H1 (cell line): ENCODE measurements around the gene LTBP1. TPM values are rescaled to one million over a fixed set of nuclear protein-coding genes. Genes with fewer than 3 reads are reported as not detected.

Experiments
- CTCF ChIA-PET: fragments of 300-600 bp; sonication (Branson Sonifier 250); formaldehyde crosslinking; loops from one replicate; lab custom pipeline; 2021; ENCODE audit not compliant: partially characterized antibody; lab: Charles Lee
- POLR2A ChIA-PET: fragments of 300-600 bp; sonication (Branson Sonifier 250); formaldehyde crosslinking; loops from one replicate; lab custom pipeline; 2021; ENCODE audit warnings: inconsistent platforms; ENCODE audit not compliant: partially characterized antibody; lab: Charles Lee
- DNase-seq, 2 experiments: peaks; one replicate each; pipeline versions ENCODE4 v3.0.0 to v3.0.0-alpha.2; 2010 to 2022; ENCODE audit warnings: low spot score in 2 of 2, low read depth in 1 of 2, mixed read lengths in 1 of 2
- FAIRE-seq: peaks from 2 replicates; lab custom pipeline; 2011; peaks lifted over from hg19 to GRCh38; lab: Jason Lieb, UNC
- H2AFZ ChIP-seq: 2 replicates; pipeline ENCODE4 v1.8.1; 2012; ENCODE audit warnings: low read length, inconsistent platforms
- H2AK5ac ChIP-seq: 2 replicates; pipeline ENCODE4 v1.6.1; 2013; ENCODE audit warnings: low read depth, low read length
- H2BK120ac ChIP-seq: replicated peaks from 2 replicates; pipeline ENCODE3; 2013; ENCODE audit warnings: low read depth, low read length, inconsistent platforms
- H2BK12ac ChIP-seq: 2 replicates; pipeline ENCODE4 v1.6.1; 2013; ENCODE audit warnings: low read depth, low read length
- H2BK15ac ChIP-seq: 2 replicates; pipeline ENCODE4 v1.6.1; 2013; ENCODE audit warnings: low read length
- H2BK20ac ChIP-seq: 2 replicates; pipeline ENCODE4 v1.6.1; 2013; ENCODE audit warnings: low read length
- H2BK5ac ChIP-seq: 2 replicates; pipeline ENCODE4 v1.6.1; 2013; ENCODE audit warnings: low read depth, low read length
- H3K14ac ChIP-seq: 2 replicates; pipeline ENCODE4 v1.6.1; 2013; ENCODE audit warnings: inconsistent platforms; ENCODE audit not compliant: insufficient read length
- H3K18ac ChIP-seq: 2 replicates; pipeline ENCODE4 v1.6.1; 2013; ENCODE audit warnings: low read length; ENCODE audit errors: extremely low read depth
- H3K23ac ChIP-seq: 2 replicates; pipeline ENCODE4 v1.6.1; 2013; ENCODE audit warnings: inconsistent platforms; ENCODE audit not compliant: insufficient read length
- H3K23me2 ChIP-seq: 2 replicates; pipeline ENCODE4 v1.6.1; 2013; ENCODE audit warnings: low read depth, low read length
- H3K27ac ChIP-seq: 2 replicates; pipeline ENCODE4 v1.6.1; 2011; ENCODE audit warnings: low read depth, low read length, inconsistent platforms
- H3K27me3 ChIP-seq, 4 experiments: replicated peaks in 1 of 4; 1 replicate in 1 of 4; 2 replicates in 3 of 4; pipeline versions ENCODE4 v1.6.1 to v1.8.1; 2011 to 2013; ENCODE audit warnings: low read length in 3 of 4, mild to moderate bottlenecking in 3 of 4, inconsistent platforms in 2 of 4, mixed read lengths in 2 of 4, moderate library complexity in 1 of 4; ENCODE audit not compliant: control insufficient read depth in 3 of 4, insufficient read depth in 3 of 4; ENCODE audit errors: extremely low read depth in 1 of 4
- H3K36me3 ChIP-seq, 4 experiments: 2 replicates each; pipeline versions ENCODE4 v1.6.1 to v1.8.1; 2011 to 2013; ENCODE audit warnings: mild to moderate bottlenecking in 4 of 4, low read length in 3 of 4, moderate library complexity in 2 of 4, control low read depth in 1 of 4, inconsistent platforms in 1 of 4; ENCODE audit not compliant: insufficient read depth in 4 of 4, control insufficient read depth in 2 of 4
- H3K4ac ChIP-seq: replicated peaks from 2 replicates; pipeline ENCODE3; 2013; ENCODE audit warnings: low read length, low read depth, mixed read lengths, inconsistent platforms; ENCODE audit not compliant: insufficient read length
- H3K4me1 ChIP-seq, 4 experiments: replicated peaks in 1 of 4; 1 replicate in 1 of 4; 2 replicates in 3 of 4; pipeline versions ENCODE4 v1.6.1 to v1.8.1; 2011 to 2013; ENCODE audit warnings: low read length in 3 of 4, inconsistent platforms in 2 of 4, mixed read lengths in 1 of 4; ENCODE audit not compliant: insufficient read depth in 4 of 4, control insufficient read depth in 3 of 4
- H3K4me2 ChIP-seq, 2 experiments: 2 replicates each; pipeline versions ENCODE4 v1.6.1 to v1.8.1; 2011 to 2013; ENCODE audit warnings: low read depth in 2 of 2, low read length in 2 of 2, control low read depth in 1 of 2, inconsistent platforms in 1 of 2, mild to moderate bottlenecking in 1 of 2; ENCODE audit not compliant: insufficient read depth in 1 of 2
- H3K4me3 ChIP-seq, 4 experiments: fragments of 200-600, 300-600 bp in 1 of 4; sonication (generic), shearing (Covaris generic), sonication (Bioruptor Twin) in 1 of 4; 2 replicates each; pipeline versions ENCODE4 v1.5.1 to v1.8.1; 2011 to 2016; ENCODE audit warnings: low read length in 4 of 4, low read depth in 3 of 4, control low read depth in 2 of 4, inconsistent platforms in 2 of 4, mild to moderate bottlenecking in 2 of 4, mixed read lengths in 1 of 4, moderate library complexity in 1 of 4; ENCODE audit not compliant: insufficient read depth in 2 of 4; ENCODE audit errors: extremely low read depth in 1 of 4
- H3K56ac ChIP-seq: replicated peaks from 2 replicates; pipeline ENCODE3; 2013; ENCODE audit warnings: low read depth, mild to moderate bottlenecking, mixed read lengths, low read length, inconsistent platforms; ENCODE audit not compliant: insufficient read length
- H3K79me1 ChIP-seq: 2 replicates; pipeline ENCODE4 v1.6.1; 2013; ENCODE audit warnings: low read depth, low read length, control low read depth
- H3K79me2 ChIP-seq, 2 experiments: 2 replicates each; pipeline versions ENCODE4 v1.6.1 to v1.8.1; 2012 to 2013; ENCODE audit warnings: low read length in 2 of 2, mild to moderate bottlenecking in 2 of 2, inconsistent platforms in 1 of 2; ENCODE audit not compliant: insufficient read depth in 2 of 2, control insufficient read depth in 1 of 2
- H3K9ac ChIP-seq, 4 experiments: replicated peaks in 1 of 4; 1 replicate in 1 of 4; 2 replicates in 3 of 4; pipeline versions ENCODE4 v1.6.1 to v1.8.1; 2011 to 2013; ENCODE audit warnings: low read depth in 3 of 4, low read length in 3 of 4, control low read depth in 2 of 4, mild to moderate bottlenecking in 2 of 4, moderate library complexity in 2 of 4, inconsistent platforms in 1 of 4; ENCODE audit errors: extremely low read depth in 1 of 4
- H3K9me3 ChIP-seq, 2 experiments: 2 replicates each; pipeline versions ENCODE4 v1.6.1 to v1.8.1; 2012 to 2013; ENCODE audit warnings: mild to moderate bottlenecking in 2 of 2, moderate library complexity in 2 of 2, control low read depth in 1 of 2, inconsistent platforms in 1 of 2, low read depth in 1 of 2, low read length in 1 of 2, mixed read lengths in 1 of 2; ENCODE audit not compliant: insufficient read depth in 2 of 2
- H4K20me1 ChIP-seq, 2 experiments: replicated peaks in 1 of 2; 2 replicates each; pipeline versions ENCODE3 to v1.8.1; 2011 to 2013; ENCODE audit warnings: inconsistent platforms in 2 of 2, low read length in 2 of 2, mild to moderate bottlenecking in 1 of 2; ENCODE audit not compliant: insufficient read depth in 2 of 2, control insufficient read depth in 1 of 2
- H4K5ac ChIP-seq: 2 replicates; pipeline ENCODE4 v1.6.1; 2013; ENCODE audit warnings: low read length, low read depth, mixed read lengths, inconsistent platforms; ENCODE audit not compliant: insufficient read length
- H4K8ac ChIP-seq: 2 replicates; pipeline ENCODE4 v1.8.0; 2013; ENCODE audit warnings: mild to moderate bottlenecking, moderate library complexity, low read length, inconsistent platforms; ENCODE audit not compliant: insufficient read depth; ENCODE audit errors: extremely low read depth
- H4K91ac ChIP-seq: replicated peaks from 2 replicates; pipeline ENCODE3; 2013; ENCODE audit warnings: low read length, mixed read lengths, inconsistent platforms; ENCODE audit not compliant: insufficient read length
- BRCA1 ChIP-seq: IDR thresholded peaks from 2 replicates; pipeline ENCODE4 v1.6.1; 2012; ENCODE audit warnings: low read depth, low read length, improper control_type of control experiment
- SP2 ChIP-seq: IDR thresholded peaks from 2 replicates; pipeline ENCODE4 v1.6.1; 2012; ENCODE audit warnings: mild to moderate bottlenecking, low read length, inconsistent platforms
- WGBS, 2 experiments: shearing (Covaris generic) in 1 of 2; methylation state at CpG; one replicate each; pipeline versions ENCODE4 v1.1.6 to v1.1.7; 2013 to 2015; ENCODE audit warnings: low lambda C conversion rate in 2 of 2, mixed read lengths in 2 of 2, inconsistent platforms in 1 of 2, low coverage in 1 of 2, missing lambda C conversion rate in 1 of 2; ENCODE audit not compliant: insufficient replicate concordance in 2 of 2, insufficient coverage in 1 of 2, insufficient read length in 1 of 2; ENCODE audit errors: extremely low coverage in 1 of 2, missing lambda C conversion rate in 1 of 2; 5-methylcytosine and 5-hydroxymethylcytosine counted together
- polyA plus RNA-seq, 7 experiments: library from polyadenylated mRNA; depleted of rRNA in 3 of 7; stranded (reverse) in 5 of 7; unstranded in 2 of 7; fragments of >200 nt in 5 of 7; fragments of 200-250 nt in 2 of 7; gene quantifications; 1 replicate in 5 of 7; 2 replicates in 1 of 7; 4 replicates in 1 of 7; pipeline versions ENCODE4 v1.2.1 to v1.2.3, GENCODE V29; 2011 to 2013; ENCODE audit warnings: missing spikeins in 2 of 7, mixed read lengths in 2 of 7
- total RNA-seq: library from RNA; stranded (reverse); fragmentation: NEBNext Ultra II Directional; extraction: Animal tissue kit (Norgen Biotek cat#: 25700); gene quantifications from 2 replicates; pipeline ENCODE4 v1.2.1, GENCODE V29; 2021

Gene LTBP1
- total and polyA plus RNA-seq, 2 of the 8 experiments (the other 6 are each of a cell fraction or from before 2014, with no cell fraction given): 15.4 to 24.7 TPM

DNA sequence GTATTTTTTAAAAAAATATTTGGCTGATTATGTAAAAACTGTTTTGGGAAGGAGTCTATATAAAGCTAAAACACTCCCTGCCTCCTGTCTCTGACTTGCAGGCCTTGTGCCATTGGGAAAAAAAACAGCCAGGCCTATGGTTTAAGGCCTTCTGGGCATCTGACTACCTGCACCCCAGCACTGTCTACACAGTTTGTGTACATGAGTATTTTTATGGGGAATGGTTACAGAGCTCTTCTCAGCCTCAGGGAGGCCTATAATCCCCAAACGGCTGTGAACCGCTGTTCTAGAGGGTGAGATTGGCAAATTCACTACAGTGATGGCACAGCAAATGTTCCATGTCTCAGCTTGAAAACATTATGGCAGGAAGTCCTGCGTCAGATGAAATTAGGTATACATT is 96.1 kb downstream of the LTBP1 start:
- Histone ChIP-seq H4K20me1 (peaks cover 0 to 1% of the 10 kb centered on the region in 2 experiments), H3K4ac (no peak overlapping the region), H2BK5ac (no peak overlapping the region), H3K27me3 (no peaks in the 10 kb centered on the region), H3K4me1 (no peaks in the 10 kb centered on the region), H3K79me1 (no peaks in the 10 kb centered on the region), H2BK20ac (no peak overlapping the region), H3K4me2 (no peak overlapping the region), H3K14ac (no peak overlapping the region), H3K4me3 (no peak overlapping the region), H3K56ac (no peak overlapping the region), H2BK15ac (no peak overlapping the region), H2BK120ac (no peak overlapping the region), H4K91ac (no peak overlapping the region), H2AFZ (no peak overlapping the region), H3K23ac (no peak overlapping the region), H3K9me3 (no peaks in the 10 kb centered on the region), H3K18ac (no peak overlapping the region), H3K36me3 (no peaks in the 10 kb centered on the region), H2AK5ac (no peak overlapping the region), H4K8ac (no peak overlapping the region), H3K23me2 (no peaks in the 10 kb centered on the region), H3K79me2 (no peaks in the 10 kb centered on the region), H4K5ac (no peak overlapping the region), H2BK12ac (no peak overlapping the region), H3K9ac (no peak overlapping the region), H3K27ac (no peak overlapping the region)
- 95% methylated on average over 3 of the region's 3 CpGs; no CpG with 5 or more reads in 1 of the 2 experiments for WGBS, 2 experiments
- FAIRE-seq (no peak), DNase-seq (no peak)
- POLR2A ChIA-PET: no interaction called here
- TF ChIP-seq SP2: no peak
- no peak for TF ChIP-seq BRCA1
- CTCF ChIA-PET: interaction anchor here (0.6 to 0.9 kb wide), 3 partner anchors 10 to 65 kb away, joined by 3 read pairs; no protein-coding TSS in a partner anchor
